ENCODE measurements around the gene ANKRD40CL. TPM values are rescaled to one million over a fixed set of nuclear protein-coding genes. Genes with fewer than 3 reads are reported as not detected.

Gene ANKRD40CL
- total RNA-seq, 1 experiment from 2014 or later: not detected

DNA sequence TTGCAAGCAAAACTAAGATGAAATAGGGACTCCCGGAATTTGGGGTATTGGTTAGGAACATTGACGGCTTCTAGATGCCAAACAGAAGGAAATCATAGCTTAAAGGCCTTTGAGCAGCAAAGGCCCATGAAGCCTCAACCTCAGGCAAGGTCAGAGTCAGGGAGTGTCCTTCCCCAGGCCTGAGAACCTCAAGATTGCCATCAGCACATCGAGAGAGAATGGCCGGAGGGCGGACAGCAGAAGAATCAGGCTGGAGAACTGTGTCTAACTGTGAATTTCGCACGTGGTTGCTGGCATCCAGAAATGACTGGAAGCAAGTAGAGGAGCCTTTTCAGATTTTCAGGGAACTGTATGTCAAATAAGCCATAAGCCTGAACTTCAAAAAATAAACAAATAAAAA is 24.8 kb upstream of the ANKRD40CL start:
- no peak overlapping the region for H3K27ac Mint-ChIP-seq (ENCODE audit: low read depth, unreplicated experiment)
- H3K4me1 Mint-ChIP-seq (ENCODE audit: insufficient read depth, unreplicated experiment): peaks cover 3% of the 10 kb centered on the region
- H3K27me3 Mint-ChIP-seq (ENCODE audit: insufficient read depth, unreplicated experiment): no peaks in the 10 kb centered on the region
- BruUV-seq (replicated peaks): no TSS peak
- no peaks in the 10 kb centered on the region for H3K36me3 Mint-ChIP-seq (ENCODE audit: insufficient read depth, unreplicated experiment)
- TF ChIP-seq, protein P1, sequence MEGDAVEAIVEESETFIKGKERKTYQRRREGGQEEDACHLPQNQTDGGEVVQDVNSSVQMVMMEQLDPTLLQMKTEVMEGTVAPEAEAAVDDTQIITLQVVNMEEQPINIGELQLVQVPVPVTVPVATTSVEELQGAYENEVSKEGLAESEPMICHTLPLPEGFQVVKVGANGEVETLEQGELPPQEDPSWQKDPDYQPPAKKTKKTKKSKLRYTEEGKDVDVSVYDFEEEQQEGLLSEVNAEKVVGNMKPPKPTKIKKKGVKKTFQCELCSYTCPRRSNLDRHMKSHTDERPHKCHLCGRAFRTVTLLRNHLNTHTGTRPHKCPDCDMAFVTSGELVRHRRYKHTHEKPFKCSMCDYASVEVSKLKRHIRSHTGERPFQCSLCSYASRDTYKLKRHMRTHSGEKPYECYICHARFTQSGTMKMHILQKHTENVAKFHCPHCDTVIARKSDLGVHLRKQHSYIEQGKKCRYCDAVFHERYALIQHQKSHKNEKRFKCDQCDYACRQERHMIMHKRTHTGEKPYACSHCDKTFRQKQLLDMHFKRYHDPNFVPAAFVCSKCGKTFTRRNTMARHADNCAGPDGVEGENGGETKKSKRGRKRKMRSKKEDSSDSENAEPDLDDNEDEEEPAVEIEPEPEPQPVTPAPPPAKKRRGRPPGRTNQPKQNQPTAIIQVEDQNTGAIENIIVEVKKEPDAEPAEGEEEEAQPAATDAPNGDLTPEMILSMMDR (IDR thresholded peaks at IDR 0.05; ENCODE audit: unreplicated experiment): no peak
- CTCF ChIA-PET: interaction anchor here (2.7 kb wide), 1 partner anchor 9 kb away, joined by 9 read pairs; no protein-coding TSS in a partner anchor
- H3K4me3 Mint-ChIP-seq (ENCODE audit: unreplicated experiment): no peak overlapping the region
- POLR2A ChIA-PET: no interaction called here
- intact Hi-C loops (cut with micrococcal nuclease): no loop called here
- H3K9me3 Mint-ChIP-seq (ENCODE audit: unreplicated experiment): no peaks in the 10 kb centered on the region
- no peak for DNase-seq (ENCODE audit: unreplicated experiment)

DNA sequence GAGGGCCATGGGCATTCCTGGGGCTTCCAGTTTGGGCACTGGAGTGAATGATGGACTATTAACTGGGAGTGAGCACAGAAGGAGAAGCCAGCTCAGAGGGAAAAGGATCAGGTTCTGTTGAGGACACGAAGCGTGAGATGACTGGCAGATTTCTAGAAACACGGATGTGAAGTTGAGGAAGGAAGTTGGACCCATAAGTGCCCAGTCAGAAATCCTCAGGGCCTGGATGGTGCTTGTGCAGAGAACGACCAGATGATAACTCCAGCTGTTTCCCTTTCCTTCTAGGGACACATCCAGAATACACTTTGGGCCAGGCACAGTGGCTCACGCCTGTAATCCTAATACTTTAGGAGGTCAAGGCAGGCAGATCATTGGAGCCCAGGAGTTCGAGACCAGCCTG is 23.3 kb upstream of the ANKRD40CL start:
- ChIA-PET CTCF (interaction anchor here (0.6 to 2.7 kb wide), 5 partner anchors 8 to 86 kb away, joined by 3 to 9 read pairs (median 4); no protein-coding TSS in a partner anchor), POLR2A (interaction anchor here (0.6 to 1.0 kb wide), 4 partner anchors 8 to 642 kb away, joined by 3 to 5 read pairs (median 4); no protein-coding TSS in a partner anchor)
- TF ChIP-seq, protein P1 (IDR thresholded peaks at IDR 0.05; ENCODE audit: unreplicated experiment): no peak
- no peaks in the 10 kb centered on the region for H3K27me3 Mint-ChIP-seq (ENCODE audit: insufficient read depth, unreplicated experiment)
- H3K4me1 Mint-ChIP-seq (ENCODE audit: insufficient read depth, unreplicated experiment): peaks cover 18% of the 10 kb centered on the region
- no peak overlapping the region for H3K4me3 Mint-ChIP-seq (ENCODE audit: unreplicated experiment)
- no peaks in the 10 kb centered on the region for H3K9me3 Mint-ChIP-seq (ENCODE audit: unreplicated experiment)
- DNase-seq (ENCODE audit: unreplicated experiment): no peak
- H3K36me3 Mint-ChIP-seq (ENCODE audit: insufficient read depth, unreplicated experiment): no peaks in the 10 kb centered on the region
- intact Hi-C loops (cut with micrococcal nuclease): no loop called here
- no TSS peak for BruUV-seq (replicated peaks)
- H3K27ac Mint-ChIP-seq (ENCODE audit: low read depth, unreplicated experiment): no peak overlapping the region

DNA sequence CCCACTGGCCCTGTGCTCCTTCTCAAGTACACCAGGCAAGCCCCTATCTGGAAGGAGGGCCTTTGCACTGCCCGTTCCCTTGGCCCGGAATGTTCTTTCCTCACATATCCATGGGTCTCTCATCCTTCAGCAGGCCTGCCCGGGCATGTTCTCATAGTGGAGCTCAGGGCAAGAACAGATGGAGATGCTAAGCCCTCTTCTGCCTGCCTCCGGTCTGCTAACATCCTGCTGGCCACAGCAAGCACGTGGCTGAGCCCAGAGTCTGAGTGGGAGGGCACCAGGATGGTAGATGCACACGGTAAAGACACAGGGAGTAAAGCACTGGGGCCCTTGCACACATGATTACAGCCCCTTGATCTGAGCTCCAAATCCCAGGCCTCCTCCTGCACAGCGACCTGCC is 19.8 kb upstream of the ANKRD40CL start:
- ChIA-PET CTCF (interaction anchor here (0.6 to 10.9 kb wide), 12 partner anchors 12 to 790 kb away, joined by 3 to 320 read pairs (median 4); no protein-coding TSS in a partner anchor), POLR2A (interaction anchor here (0.7 to 4.9 kb wide), 8 partner anchors 9 to 165 kb away, joined by 3 to 31 read pairs (median 4); partner anchors contain the start of gene TOB1)
- Mint-ChIP-seq H3K27ac (ENCODE audit: low read depth, unreplicated experiment) (peak overlapping the region; percentile 98), H3K36me3 (ENCODE audit: insufficient read depth, unreplicated experiment) (no peaks in the 10 kb centered on the region), H3K9me3 (ENCODE audit: unreplicated experiment) (no peaks in the 10 kb centered on the region), H3K27me3 (ENCODE audit: insufficient read depth, unreplicated experiment) (no peaks in the 10 kb centered on the region), H3K4me3 (ENCODE audit: unreplicated experiment) (no peak overlapping the region), H3K4me1 (ENCODE audit: insufficient read depth, unreplicated experiment) (peaks cover 28% of the 10 kb centered on the region)
- DNase-seq (ENCODE audit: unreplicated experiment): peak; percentile 69
- BruUV-seq (replicated peaks): no TSS peak
- TF ChIP-seq, protein P1 (IDR thresholded peaks at IDR 0.05; ENCODE audit: unreplicated experiment): no peak
- intact Hi-C loops (cut with micrococcal nuclease): no loop called here

DNA sequence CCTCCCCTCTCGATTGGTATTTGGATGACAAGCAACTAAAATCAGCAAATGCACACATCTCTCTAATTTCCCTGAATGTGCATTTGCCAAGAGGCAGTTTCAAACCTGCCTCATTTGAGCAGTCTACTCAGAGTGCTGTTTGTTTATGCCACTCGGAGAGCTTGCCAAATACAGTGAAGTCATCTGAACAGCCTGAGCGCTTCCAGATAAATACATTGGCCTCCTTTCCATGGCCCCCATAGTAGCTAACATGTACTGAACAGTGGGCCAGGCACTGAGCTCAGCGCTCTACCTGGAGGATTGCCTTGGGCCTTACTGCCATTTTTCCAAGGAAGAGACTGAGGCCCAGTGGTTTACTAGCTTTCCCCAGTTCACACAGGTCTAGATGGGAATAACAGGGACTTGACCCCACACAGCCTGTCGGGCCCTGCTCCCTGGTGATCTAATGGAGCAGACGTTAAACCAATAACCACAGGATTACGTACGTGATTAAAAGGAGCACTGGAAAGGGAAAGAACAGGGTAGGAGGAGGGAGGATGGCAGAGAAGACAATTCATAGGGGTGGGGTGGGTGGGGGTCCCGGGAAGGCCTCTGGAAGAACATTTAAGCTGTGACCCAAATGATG is 18.7 kb upstream of the ANKRD40CL start:
- ChIA-PET CTCF (interaction anchor here (0.6 to 10.9 kb wide), 14 partner anchors 10 to 307 kb away, joined by 3 to 320 read pairs (median 7); partner anchors contain the start of gene WFIKKN2), POLR2A (interaction anchor here (0.8 to 4.9 kb wide), 10 partner anchors 9 to 80 kb away, joined by 3 to 31 read pairs (median 4); partner anchors contain the start of gene TOB1)
- intact Hi-C loops (cut with micrococcal nuclease): no loop called here
- peak; percentile 41 for DNase-seq (ENCODE audit: unreplicated experiment)
- no peaks in the 10 kb centered on the region for H3K9me3 Mint-ChIP-seq (ENCODE audit: unreplicated experiment)
- H3K4me1 Mint-ChIP-seq (ENCODE audit: insufficient read depth, unreplicated experiment): peaks cover 28% of the 10 kb centered on the region
- TF ChIP-seq, protein P1 (IDR thresholded peaks at IDR 0.05; ENCODE audit: unreplicated experiment): no peak
- H3K36me3 Mint-ChIP-seq (ENCODE audit: insufficient read depth, unreplicated experiment): no peaks in the 10 kb centered on the region
- H3K4me3 Mint-ChIP-seq (ENCODE audit: unreplicated experiment): no peak overlapping the region
- no TSS peak for BruUV-seq (replicated peaks)
- no peaks in the 10 kb centered on the region for H3K27me3 Mint-ChIP-seq (ENCODE audit: insufficient read depth, unreplicated experiment)
- H3K27ac Mint-ChIP-seq (ENCODE audit: low read depth, unreplicated experiment): peak overlapping the region; percentile 98
